Measurements from ENCODE around the gene TMEM178B.

The TMEM178B gene

GRCh38 chr7:141409219-141409618 is 335.4 kb downstream of the TMEM178B start:
- no peaks in the 10 kb centered on the region for H3K4me1 ChIP-seq (ENCODE audit: control insufficient read depth, insufficient read depth, low read length)
- no peak overlapping the region for H3K9ac ChIP-seq (ENCODE audit: low read depth, low read length)
- H3K4me3 ChIP-seq (ENCODE audit: low read length): no peak overlapping the region
- H3K4me2 ChIP-seq (ENCODE audit: low read length): no peak overlapping the region
- H3K27me3 ChIP-seq (ENCODE audit: control insufficient read depth, insufficient read depth, low read length): peaks cover 3% of the 10 kb centered on the region
- no peaks in the 10 kb centered on the region for H3K36me3 ChIP-seq (ENCODE audit: insufficient read depth, low read length)
- no peaks in the 10 kb centered on the region for H3K9me3 ChIP-seq (replicated peaks; ENCODE audit: low read length)

- H3K4me3 ChIP-seq (ENCODE audit: low read length): no peak overlapping the region
- H3K27me3 ChIP-seq (ENCODE audit: control insufficient read depth, insufficient read depth, low read length): peaks cover 3% of the 10 kb centered on the region
- no peaks in the 10 kb centered on the region for H3K36me3 ChIP-seq (ENCODE audit: insufficient read depth, low read length)
- H3K4me2 ChIP-seq (ENCODE audit: low read length): no peak overlapping the region
- H3K9ac ChIP-seq (ENCODE audit: low read depth, low read length): no peak overlapping the region
- no peaks in the 10 kb centered on the region for H3K4me1 ChIP-seq (ENCODE audit: control insufficient read depth, insufficient read depth, low read length)
- no peaks in the 10 kb centered on the region for H3K9me3 ChIP-seq (replicated peaks; ENCODE audit: low read length)
Observed at GRCh38 chr7:141409801-141410329, 336.0 kb downstream of the TMEM178B start.

- H3K36me3 ChIP-seq (ENCODE audit: insufficient read depth, low read length): no peaks in the 10 kb centered on the region
- H3K9me3 ChIP-seq (replicated peaks; ENCODE audit: low read length): no peaks in the 10 kb centered on the region
- H3K4me2 ChIP-seq (ENCODE audit: low read length): no peak overlapping the region
- no peak overlapping the region for H3K9ac ChIP-seq (ENCODE audit: low read depth, low read length)
- H3K4me3 ChIP-seq (ENCODE audit: low read length): no peak overlapping the region
- peaks cover 3% of the 10 kb centered on the region for H3K27me3 ChIP-seq (ENCODE audit: control insufficient read depth, insufficient read depth, low read length)
- no peaks in the 10 kb centered on the region for H3K4me1 ChIP-seq (ENCODE audit: control insufficient read depth, insufficient read depth, low read length)
Observed at GRCh38 chr7:141410353-141411000, 336.6 kb downstream of the TMEM178B start.

- Histone ChIP-seq H3K4me3 (ENCODE audit: low read length) (no peak overlapping the region), H3K36me3 (ENCODE audit: insufficient read depth, low read length) (no peaks in the 10 kb centered on the region), H3K4me1 (ENCODE audit: control insufficient read depth, insufficient read depth, low read length) (no peaks in the 10 kb centered on the region), H3K9me3 (replicated peaks; ENCODE audit: low read length) (no peaks in the 10 kb centered on the region), H3K9ac (ENCODE audit: low read depth, low read length) (no peak overlapping the region), H3K27me3 (ENCODE audit: control insufficient read depth, insufficient read depth, low read length) (peaks cover 3% of the 10 kb centered on the region), H3K4me2 (ENCODE audit: low read length) (no peak overlapping the region)
Observed at GRCh38 chr7:141411133-141411532, 337.3 kb downstream of the TMEM178B start.

GRCh38 chr7:141415999-141416398 is 342.1 kb downstream of the TMEM178B start:
- Histone ChIP-seq H3K4me1 (ENCODE audit: control insufficient read depth, insufficient read depth, low read length) (no peaks in the 10 kb centered on the region), H3K27me3 (ENCODE audit: control insufficient read depth, insufficient read depth, low read length) (no peaks in the 10 kb centered on the region), H3K9ac (ENCODE audit: low read depth, low read length) (no peak overlapping the region)

GRCh38 chr7:141416650-141417270 is 342.9 kb downstream of the TMEM178B start:
- H3K27me3 ChIP-seq (ENCODE audit: control insufficient read depth, insufficient read depth, low read length): no peaks in the 10 kb centered on the region
- no peaks in the 10 kb centered on the region for H3K36me3 ChIP-seq (ENCODE audit: insufficient read depth, low read length)
- H3K4me3 ChIP-seq (ENCODE audit: low read length): no peak overlapping the region
- H3K9me3 ChIP-seq (replicated peaks; ENCODE audit: low read length): no peaks in the 10 kb centered on the region
- no peak overlapping the region for H3K4me2 ChIP-seq (ENCODE audit: low read length)
- H3K4me1 ChIP-seq (ENCODE audit: control insufficient read depth, insufficient read depth, low read length): no peaks in the 10 kb centered on the region
- no peak overlapping the region for H3K9ac ChIP-seq (ENCODE audit: low read depth, low read length)

More at GRCh38 chr7:141415999-141416398, 342.1 kb downstream of the TMEM178B start:
- Histone ChIP-seq H3K4me3 (ENCODE audit: low read length) (no peak overlapping the region), H3K9me3 (replicated peaks; ENCODE audit: low read length) (no peaks in the 10 kb centered on the region), H3K36me3 (ENCODE audit: insufficient read depth, low read length) (no peaks in the 10 kb centered on the region), H3K4me2 (ENCODE audit: low read length) (no peak overlapping the region)

GRCh38 chr7:141417506-141417905 is 343.6 kb downstream of the TMEM178B start:
- Histone ChIP-seq H3K4me1 (ENCODE audit: control insufficient read depth, insufficient read depth, low read length) (no peaks in the 10 kb centered on the region), H3K9ac (ENCODE audit: low read depth, low read length) (no peak overlapping the region), H3K4me2 (ENCODE audit: low read length) (no peak overlapping the region), H3K27me3 (ENCODE audit: control insufficient read depth, insufficient read depth, low read length) (no peaks in the 10 kb centered on the region), H3K36me3 (ENCODE audit: insufficient read depth, low read length) (no peaks in the 10 kb centered on the region), H3K9me3 (replicated peaks; ENCODE audit: low read length) (no peaks in the 10 kb centered on the region), H3K4me3 (ENCODE audit: low read length) (no peak overlapping the region)

GRCh38 chr7:141418066-141418465 is 344.2 kb downstream of the TMEM178B start:
- Histone ChIP-seq H3K36me3 (ENCODE audit: insufficient read depth, low read length) (no peaks in the 10 kb centered on the region), H3K4me1 (ENCODE audit: control insufficient read depth, insufficient read depth, low read length) (no peaks in the 10 kb centered on the region), H3K4me3 (ENCODE audit: low read length) (no peak overlapping the region), H3K27me3 (ENCODE audit: control insufficient read depth, insufficient read depth, low read length) (no peaks in the 10 kb centered on the region), H3K9ac (ENCODE audit: low read depth, low read length) (no peak overlapping the region), H3K9me3 (replicated peaks; ENCODE audit: low read length) (no peaks in the 10 kb centered on the region), H3K4me2 (ENCODE audit: low read length) (no peak overlapping the region)

- H3K36me3 ChIP-seq (ENCODE audit: insufficient read depth, low read length): no peaks in the 10 kb centered on the region
- H3K27me3 ChIP-seq (ENCODE audit: control insufficient read depth, insufficient read depth, low read length): no peaks in the 10 kb centered on the region
- no peaks in the 10 kb centered on the region for H3K9me3 ChIP-seq (replicated peaks; ENCODE audit: low read length)
- H3K4me2 ChIP-seq (ENCODE audit: low read length): no peak overlapping the region
- no peak overlapping the region for H3K4me3 ChIP-seq (ENCODE audit: low read length)
- no peaks in the 10 kb centered on the region for H3K4me1 ChIP-seq (ENCODE audit: control insufficient read depth, insufficient read depth, low read length)
- H3K9ac ChIP-seq (ENCODE audit: low read depth, low read length): no peak overlapping the region
Observed at GRCh38 chr7:141421306-141421705, 347.4 kb downstream of the TMEM178B start.

GRCh38 chr7:141427134-141427533 is 353.3 kb downstream of the TMEM178B start:
- Histone ChIP-seq H3K27me3 (ENCODE audit: control insufficient read depth, insufficient read depth, low read length) (peaks cover 2% of the 10 kb centered on the region), H3K9ac (ENCODE audit: low read depth, low read length) (no peak overlapping the region), H3K36me3 (ENCODE audit: insufficient read depth, low read length) (no peaks in the 10 kb centered on the region), H3K4me1 (ENCODE audit: control insufficient read depth, insufficient read depth, low read length) (no peaks in the 10 kb centered on the region), H3K9me3 (replicated peaks; ENCODE audit: low read length) (no peaks in the 10 kb centered on the region), H3K4me3 (ENCODE audit: low read length) (no peak overlapping the region), H3K4me2 (ENCODE audit: low read length) (no peak overlapping the region)

- H3K9ac ChIP-seq (ENCODE audit: low read depth, low read length): no peak overlapping the region
Observed at GRCh38 chr7:141430455-141431139, 356.7 kb downstream of the TMEM178B start.

More at GRCh38 chr7:141430455-141431139, 356.7 kb downstream of the TMEM178B start:
- Histone ChIP-seq H3K9me3 (replicated peaks; ENCODE audit: low read length) (no peaks in the 10 kb centered on the region), H3K27me3 (ENCODE audit: control insufficient read depth, insufficient read depth, low read length) (peaks cover 2% of the 10 kb centered on the region), H3K36me3 (ENCODE audit: insufficient read depth, low read length) (no peaks in the 10 kb centered on the region), H3K4me2 (ENCODE audit: low read length) (no peak overlapping the region), H3K4me1 (ENCODE audit: control insufficient read depth, insufficient read depth, low read length) (no peaks in the 10 kb centered on the region), H3K4me3 (ENCODE audit: low read length) (no peak overlapping the region)

All from skeletal muscle satellite cell (primary cell).